ENCODE measurements around the gene SDR9C7.
"Not testable (repeated sequence)": the region's sequence is repeated elsewhere in the genome, so short reads cannot be mapped to it uniquely, and the experiment has no call there.

DNA sequence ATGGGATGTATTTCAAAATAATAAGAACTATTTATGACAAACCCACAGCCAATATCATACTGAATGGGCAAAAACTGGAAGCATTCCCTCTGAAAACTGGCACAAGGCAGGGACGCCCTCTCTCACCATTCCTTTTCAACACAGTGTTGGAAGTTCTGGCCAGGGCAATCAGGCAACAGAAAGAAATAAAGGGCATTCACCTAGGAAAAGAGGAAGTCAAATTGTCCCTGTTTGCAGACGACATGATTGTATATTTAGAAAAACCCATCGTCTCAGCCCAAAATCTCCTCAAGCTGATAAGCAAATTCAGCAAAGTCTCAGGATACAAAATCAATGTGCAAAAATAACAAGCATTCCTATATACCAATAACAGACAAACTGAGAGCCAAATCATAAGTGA is 42.3 kb downstream of the SDR9C7 start:
- TF ChIP-seq, protein P1, sequence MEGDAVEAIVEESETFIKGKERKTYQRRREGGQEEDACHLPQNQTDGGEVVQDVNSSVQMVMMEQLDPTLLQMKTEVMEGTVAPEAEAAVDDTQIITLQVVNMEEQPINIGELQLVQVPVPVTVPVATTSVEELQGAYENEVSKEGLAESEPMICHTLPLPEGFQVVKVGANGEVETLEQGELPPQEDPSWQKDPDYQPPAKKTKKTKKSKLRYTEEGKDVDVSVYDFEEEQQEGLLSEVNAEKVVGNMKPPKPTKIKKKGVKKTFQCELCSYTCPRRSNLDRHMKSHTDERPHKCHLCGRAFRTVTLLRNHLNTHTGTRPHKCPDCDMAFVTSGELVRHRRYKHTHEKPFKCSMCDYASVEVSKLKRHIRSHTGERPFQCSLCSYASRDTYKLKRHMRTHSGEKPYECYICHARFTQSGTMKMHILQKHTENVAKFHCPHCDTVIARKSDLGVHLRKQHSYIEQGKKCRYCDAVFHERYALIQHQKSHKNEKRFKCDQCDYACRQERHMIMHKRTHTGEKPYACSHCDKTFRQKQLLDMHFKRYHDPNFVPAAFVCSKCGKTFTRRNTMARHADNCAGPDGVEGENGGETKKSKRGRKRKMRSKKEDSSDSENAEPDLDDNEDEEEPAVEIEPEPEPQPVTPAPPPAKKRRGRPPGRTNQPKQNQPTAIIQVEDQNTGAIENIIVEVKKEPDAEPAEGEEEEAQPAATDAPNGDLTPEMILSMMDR (IDR thresholded peaks at IDR 0.05): not testable (repeated sequence)
- not testable (repeated sequence) for TF ChIP-seq POLR2A, EP300, POLR2AphosphoS5 (IDR thresholded peaks at IDR 0.05)

Data from gastroesophageal sphincter (tissue), 3 donors.